Inferior parietal cortex (tissue), 1 donor: ENCODE results near the gene PRDX1.

Source experiments
- DNase-seq: peaks from one replicate; pipeline ENCODE4 v3.0.0-alpha.2; 2016; ENCODE audit errors: extremely low spot score

Gene PRDX1

GRCh38 chr1:45521413-45522323, at the start of gene PRDX1:
Gene PRDX1, minus strand, starts transcription at chr1:45521884. Its CDS starts 2,841 bp downstream, at chr1:45519043.
- peak; percentile 98 for DNase-seq

GRCh38 chr1:45570631-45571030, 48.9 kb upstream of the PRDX1 start:
- DNase-seq = no peak

- DNase-seq = peak; percentile 94
These were observed 48.4 kb upstream of the PRDX1 start for GRCh38 chr1:45569962-45570581.

GRCh38 chr1:45569571-45569961, 47.9 kb upstream of the PRDX1 start:
- DNase-seq = no peak

- DNase-seq = no peak
These were observed 46.7 kb upstream of the PRDX1 start for GRCh38 chr1:45568421-45568820.

- DNase-seq = no peak
These were observed 46.2 kb upstream of the PRDX1 start for GRCh38 chr1:45567911-45568310.

GRCh38 chr1:45566722-45567121, 45.0 kb upstream of the PRDX1 start:
- DNase-seq = no peak

GRCh38 chr1:45563843-45564242, 42.2 kb upstream of the PRDX1 start:
- no peak for DNase-seq

- no peak for DNase-seq
These were observed 35.8 kb upstream of the PRDX1 start for GRCh38 chr1:45557422-45557944.

GRCh38 chr1:45554198-45554597, 32.5 kb upstream of the PRDX1 start:
- no peak for DNase-seq

- no peak for DNase-seq
These were observed 30.6 kb upstream of the PRDX1 start for GRCh38 chr1:45552331-45552730.

GRCh38 chr1:45551684-45552083, 30.0 kb upstream of the PRDX1 start:
- DNase-seq = no peak

GRCh38 chr1:45550401-45551351, 29.0 kb upstream of the PRDX1 start, which contains the start of gene AKR1A1:
Gene AKR1A1, plus strand, starts transcription at chr1:45550826. Its CDS starts 10,969 bp downstream, at chr1:45561795.
- peak; percentile 92 for DNase-seq

GRCh38 chr1:45545553-45546310, 24.0 kb upstream of the PRDX1 start:
- no peak for DNase-seq

GRCh38 chr1:45545019-45545493, 23.4 kb upstream of the PRDX1 start:
- no peak for DNase-seq

- no peak for DNase-seq
These were observed 22.8 kb upstream of the PRDX1 start for GRCh38 chr1:45544530-45544929.

- no peak for DNase-seq
These were observed 22.1 kb upstream of the PRDX1 start for GRCh38 chr1:45543581-45544417.

GRCh38 chr1:45542591-45542990, 20.9 kb upstream of the PRDX1 start:
- DNase-seq = no peak

GRCh38 chr1:45541193-45541592, 19.5 kb upstream of the PRDX1 start:
- no peak for DNase-seq

GRCh38 chr1:45536886-45537285, 15.2 kb upstream of the PRDX1 start:
- no peak for DNase-seq
